ENCODE measurements around the gene KIRREL3.

GRCh38 chr11:126400479-126400878 lies 600.1 kb downstream of the KIRREL3 start:
- no peak for TF ChIP-seq POLR2AphosphoS5 (IDR thresholded peaks at IDR 0.05; ENCODE audit: low read depth)
- TF ChIP-seq, protein P1, sequence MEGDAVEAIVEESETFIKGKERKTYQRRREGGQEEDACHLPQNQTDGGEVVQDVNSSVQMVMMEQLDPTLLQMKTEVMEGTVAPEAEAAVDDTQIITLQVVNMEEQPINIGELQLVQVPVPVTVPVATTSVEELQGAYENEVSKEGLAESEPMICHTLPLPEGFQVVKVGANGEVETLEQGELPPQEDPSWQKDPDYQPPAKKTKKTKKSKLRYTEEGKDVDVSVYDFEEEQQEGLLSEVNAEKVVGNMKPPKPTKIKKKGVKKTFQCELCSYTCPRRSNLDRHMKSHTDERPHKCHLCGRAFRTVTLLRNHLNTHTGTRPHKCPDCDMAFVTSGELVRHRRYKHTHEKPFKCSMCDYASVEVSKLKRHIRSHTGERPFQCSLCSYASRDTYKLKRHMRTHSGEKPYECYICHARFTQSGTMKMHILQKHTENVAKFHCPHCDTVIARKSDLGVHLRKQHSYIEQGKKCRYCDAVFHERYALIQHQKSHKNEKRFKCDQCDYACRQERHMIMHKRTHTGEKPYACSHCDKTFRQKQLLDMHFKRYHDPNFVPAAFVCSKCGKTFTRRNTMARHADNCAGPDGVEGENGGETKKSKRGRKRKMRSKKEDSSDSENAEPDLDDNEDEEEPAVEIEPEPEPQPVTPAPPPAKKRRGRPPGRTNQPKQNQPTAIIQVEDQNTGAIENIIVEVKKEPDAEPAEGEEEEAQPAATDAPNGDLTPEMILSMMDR (IDR thresholded peaks at IDR 0.05; ENCODE audit: insufficient read depth, low read length), result no peak
- no peak for TF ChIP-seq SPI1 (IDR thresholded peaks at IDR 0.05; ENCODE audit: borderline replicate concordance, low read depth)
- TF ChIP-seq, protein P2, sequence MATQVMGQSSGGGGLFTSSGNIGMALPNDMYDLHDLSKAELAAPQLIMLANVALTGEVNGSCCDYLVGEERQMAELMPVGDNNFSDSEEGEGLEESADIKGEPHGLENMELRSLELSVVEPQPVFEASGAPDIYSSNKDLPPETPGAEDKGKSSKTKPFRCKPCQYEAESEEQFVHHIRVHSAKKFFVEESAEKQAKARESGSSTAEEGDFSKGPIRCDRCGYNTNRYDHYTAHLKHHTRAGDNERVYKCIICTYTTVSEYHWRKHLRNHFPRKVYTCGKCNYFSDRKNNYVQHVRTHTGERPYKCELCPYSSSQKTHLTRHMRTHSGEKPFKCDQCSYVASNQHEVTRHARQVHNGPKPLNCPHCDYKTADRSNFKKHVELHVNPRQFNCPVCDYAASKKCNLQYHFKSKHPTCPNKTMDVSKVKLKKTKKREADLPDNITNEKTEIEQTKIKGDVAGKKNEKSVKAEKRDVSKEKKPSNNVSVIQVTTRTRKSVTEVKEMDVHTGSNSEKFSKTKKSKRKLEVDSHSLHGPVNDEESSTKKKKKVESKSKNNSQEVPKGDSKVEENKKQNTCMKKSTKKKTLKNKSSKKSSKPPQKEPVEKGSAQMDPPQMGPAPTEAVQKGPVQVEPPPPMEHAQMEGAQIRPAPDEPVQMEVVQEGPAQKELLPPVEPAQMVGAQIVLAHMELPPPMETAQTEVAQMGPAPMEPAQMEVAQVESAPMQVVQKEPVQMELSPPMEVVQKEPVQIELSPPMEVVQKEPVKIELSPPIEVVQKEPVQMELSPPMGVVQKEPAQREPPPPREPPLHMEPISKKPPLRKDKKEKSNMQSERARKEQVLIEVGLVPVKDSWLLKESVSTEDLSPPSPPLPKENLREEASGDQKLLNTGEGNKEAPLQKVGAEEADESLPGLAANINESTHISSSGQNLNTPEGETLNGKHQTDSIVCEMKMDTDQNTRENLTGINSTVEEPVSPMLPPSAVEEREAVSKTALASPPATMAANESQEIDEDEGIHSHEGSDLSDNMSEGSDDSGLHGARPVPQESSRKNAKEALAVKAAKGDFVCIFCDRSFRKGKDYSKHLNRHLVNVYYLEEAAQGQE (IDR thresholded peaks at IDR 0.05; ENCODE audit: insufficient replicate concordance, low read depth), result no peak

Measured in HL-60 (cell line).